HG02870 (cell line): ENCODE results near the gene TCF15.

Source experiments
- ATAC-seq: cut with Tn5 transposase; IDR thresholded peaks from one replicate; pipeline ENCODE4 v1.9.1; 2021; ENCODE audit warnings: mild to moderate bottlenecking, moderate library complexity; ENCODE audit not compliant: unreplicated experiment

TCF15 gene

DNA sequence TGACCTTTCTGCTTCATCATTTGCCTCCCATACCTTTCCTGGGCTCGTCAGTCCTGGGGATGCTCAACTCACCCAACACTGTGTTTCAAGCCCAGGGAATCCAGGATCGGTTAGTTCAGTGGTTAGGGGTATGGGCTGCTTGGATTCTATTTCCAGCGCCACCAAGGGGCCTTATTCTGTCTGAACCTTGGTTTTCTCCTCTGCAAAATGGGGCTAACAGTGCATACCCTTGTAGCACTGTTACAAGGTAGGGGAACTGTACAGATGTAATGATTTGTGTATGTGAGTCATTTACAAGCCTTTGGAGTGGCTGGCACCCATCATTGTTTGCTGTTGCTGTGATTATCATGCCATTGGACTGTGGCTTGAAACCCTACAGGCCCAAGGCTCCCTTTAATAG lies 52.0 kb downstream of the TCF15 start:
- no peak for ATAC-seq

DNA sequence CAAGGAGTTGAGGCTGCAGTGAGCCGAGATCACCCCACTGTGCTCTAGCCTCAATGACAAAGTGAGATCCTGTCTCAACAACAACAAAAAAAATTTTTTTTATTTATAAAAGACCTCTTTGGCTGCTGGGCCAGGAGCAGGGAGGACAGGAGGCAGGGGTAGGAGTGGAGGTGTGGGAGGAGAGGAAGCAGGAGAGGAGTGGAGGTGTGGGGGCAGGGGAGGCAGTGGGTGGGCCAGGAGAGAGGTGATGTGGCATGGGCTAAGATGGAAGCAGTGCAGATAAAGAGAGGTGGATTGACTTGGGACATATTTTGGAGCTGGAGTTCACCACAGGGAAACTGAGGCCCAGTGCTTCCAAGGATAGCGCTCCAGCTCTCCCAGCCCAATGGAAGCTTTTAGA lies 53.1 kb downstream of the TCF15 start:
- ATAC-seq = no peak

DNA sequence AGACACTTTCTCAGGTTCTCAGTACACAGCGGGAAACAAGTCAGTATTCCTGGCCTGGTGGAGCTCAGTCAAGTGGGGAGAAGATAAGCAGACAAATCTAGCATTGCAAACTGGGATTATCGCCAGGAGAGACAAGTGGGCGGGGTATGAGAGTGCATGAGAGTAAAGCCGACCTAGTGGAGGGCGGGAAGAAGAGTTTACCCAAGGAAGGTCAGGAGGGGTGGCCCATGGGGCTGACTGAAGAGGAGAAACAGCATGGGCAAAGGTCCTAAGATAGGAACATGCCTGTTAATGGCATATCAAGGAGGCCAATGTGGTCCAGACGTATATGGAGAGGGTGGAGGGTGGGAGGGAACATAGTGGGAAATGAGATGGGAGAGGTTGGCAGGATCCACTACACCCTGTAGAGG lies 54.1 kb downstream of the TCF15 start:
- ATAC-seq = no peak
